Measurements from ENCODE around the gene GOLIM4. TPM values are rescaled to one million over a fixed set of nuclear protein-coding genes. Genes with fewer than 3 reads are reported as not detected.

Gene GOLIM4
- total RNA-seq, 2 experiments from 2014 or later = 5.6 to 6.0 TPM

DNA sequence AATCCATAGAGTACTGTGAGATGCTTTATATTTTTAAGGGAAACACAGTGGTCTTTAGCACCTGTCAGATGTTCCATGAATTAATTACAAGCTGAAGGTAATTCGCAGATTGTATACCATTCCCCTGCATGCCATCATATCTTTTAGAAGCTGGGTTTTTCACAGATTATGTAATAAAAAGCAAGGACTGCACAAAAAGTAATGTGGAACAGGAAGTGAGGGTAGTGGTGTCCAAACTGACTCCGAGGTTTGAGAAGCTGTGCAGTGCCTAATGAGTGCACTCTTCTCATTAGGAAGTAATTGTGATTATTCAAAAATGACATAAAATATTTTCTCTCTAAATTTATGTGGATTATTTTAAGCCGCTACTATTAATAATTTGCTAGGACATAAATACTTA lies 123.2 kb downstream of the GOLIM4 start:
- DNase-seq = no peak
- CTCF ChIA-PET = no interaction called here
- POLR2A ChIA-PET = no interaction called here
- Mint-ChIP-seq H3K9me3 (ENCODE audit: insufficient read depth) (no peaks in the 10 kb centered on the region), H3K4me1 (ENCODE audit: low read depth) (no peaks in the 10 kb centered on the region), H3K27me3 (ENCODE audit: low read depth) (peaks cover 2% of the 10 kb centered on the region), H3K27ac (no peak overlapping the region), H3K36me3 (ENCODE audit: low read depth) (no peaks in the 10 kb centered on the region), H3K4me3 (no peak overlapping the region)
- no peak for ATAC-seq

DNA sequence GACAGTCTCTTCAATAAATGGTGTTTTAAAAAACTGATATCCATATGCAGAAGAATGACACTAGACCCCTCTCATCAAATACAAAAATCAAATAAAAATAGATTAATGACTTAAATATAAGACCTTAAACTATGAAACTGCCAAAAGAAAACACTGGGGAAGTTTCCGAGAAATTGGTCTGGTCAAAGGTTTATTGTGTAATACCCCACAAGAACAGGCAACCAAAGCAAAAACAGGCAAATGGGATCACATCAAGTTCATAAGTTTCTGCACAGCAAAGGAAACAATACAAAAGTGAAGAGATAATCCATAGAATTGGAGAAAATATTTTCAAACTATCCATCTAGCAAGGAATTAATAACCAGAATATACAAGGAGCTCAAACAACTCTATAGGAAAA lies 126.2 kb downstream of the GOLIM4 start:
- no peak overlapping the region for H3K27ac Mint-ChIP-seq
- no peak overlapping the region for H3K4me3 Mint-ChIP-seq
- no peaks in the 10 kb centered on the region for H3K4me1 Mint-ChIP-seq (ENCODE audit: low read depth)
- H3K27me3 Mint-ChIP-seq (ENCODE audit: low read depth) = peaks cover 5% of the 10 kb centered on the region
- no peaks in the 10 kb centered on the region for H3K9me3 Mint-ChIP-seq (ENCODE audit: insufficient read depth)
- ATAC-seq (no peak), DNase-seq (no peak)
- CTCF ChIA-PET = no interaction called here
- POLR2A ChIA-PET = no interaction called here
- no peaks in the 10 kb centered on the region for H3K36me3 Mint-ChIP-seq (ENCODE audit: low read depth)

DNA sequence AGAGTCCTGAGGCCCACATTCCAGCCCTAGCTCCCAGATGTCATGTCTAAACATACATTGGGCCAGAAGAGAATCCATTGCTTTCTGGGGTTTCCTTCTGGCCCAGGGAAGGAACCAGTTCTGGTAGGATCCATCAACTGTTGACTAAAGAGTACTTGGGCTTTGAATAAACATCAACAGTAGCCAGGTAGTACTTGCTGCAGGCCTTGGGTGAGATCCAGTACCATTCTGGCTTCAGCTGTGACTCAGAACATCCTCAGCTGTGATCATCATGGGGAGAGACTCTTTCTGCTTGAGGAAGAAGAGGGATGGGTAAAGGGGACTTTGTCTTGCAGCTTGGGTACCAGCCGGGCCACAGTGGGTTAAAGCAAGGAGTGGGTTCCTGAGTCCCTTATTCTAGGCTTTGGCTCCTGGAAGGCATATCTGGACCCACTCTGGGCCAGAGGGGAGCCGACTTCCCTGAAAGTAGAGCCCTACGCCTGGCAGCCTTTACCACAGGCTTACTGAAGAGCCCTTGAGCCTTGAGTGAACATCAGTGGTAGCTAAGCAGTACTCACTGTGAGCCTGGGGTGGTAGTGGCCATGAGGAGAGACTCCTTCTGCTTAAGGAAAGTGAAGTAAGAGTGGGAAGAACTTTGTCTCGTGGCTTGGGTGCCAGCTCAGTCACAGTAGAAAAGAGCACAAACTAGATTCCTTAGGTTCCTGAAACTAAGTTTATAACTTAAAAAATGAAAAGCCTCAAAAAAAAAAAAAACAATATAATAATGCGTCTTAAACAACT lies 128.3 kb downstream of the GOLIM4 start:
- ATAC-seq (no peak), DNase-seq (no peak)
- H3K9me3 Mint-ChIP-seq (ENCODE audit: insufficient read depth) = no peaks in the 10 kb centered on the region
- H3K27me3 Mint-ChIP-seq (ENCODE audit: low read depth) = peaks cover 5% of the 10 kb centered on the region
- H3K4me1 Mint-ChIP-seq (ENCODE audit: low read depth) = no peaks in the 10 kb centered on the region
- ChIA-PET CTCF (no interaction called here), POLR2A (no interaction called here)
- H3K27ac Mint-ChIP-seq = no peak overlapping the region
- H3K4me3 Mint-ChIP-seq = no peak overlapping the region
- no peaks in the 10 kb centered on the region for H3K36me3 Mint-ChIP-seq (ENCODE audit: low read depth)

Data from activated CD8-positive, alpha-beta T cell treated with anti-CD3 and anti-CD28 coated beads, Interleukin-2, amount 10 ng/mL, durations not matched to agents 7 days and 5 days (primary cell).